Embryonic facial prominence (tissue), 1 donor: ENCODE measurements around the gene GRIK3.

ENCODE experiments used
- DNase-seq: peaks from one replicate; pipeline ENCODE4 v3.0.0-alpha.2; 2016; ENCODE audit errors: extremely low spot score

Gene GRIK3

GRCh38 chr1:36763771-36764170, 270.5 kb downstream of the GRIK3 start:
- DNase-seq, result no peak

GRCh38 chr1:36762174-36762573, 272.1 kb downstream of the GRIK3 start:
- no peak for DNase-seq

GRCh38 chr1:36761113-36761512, 273.2 kb downstream of the GRIK3 start:
- no peak for DNase-seq

GRCh38 chr1:36760081-36760480, 274.2 kb downstream of the GRIK3 start:
- DNase-seq, result no peak

- DNase-seq, result no peak
Measured at GRCh38 chr1:36759355-36759754, 275.0 kb downstream of the GRIK3 start.

- no peak for DNase-seq
Measured at GRCh38 chr1:36755303-36756230, 278.7 kb downstream of the GRIK3 start.

- no peak for DNase-seq
Measured at GRCh38 chr1:36754366-36754765, 279.9 kb downstream of the GRIK3 start.

GRCh38 chr1:36753451-36753850, 280.9 kb downstream of the GRIK3 start:
- no peak for DNase-seq

GRCh38 chr1:36752891-36753361, 281.4 kb downstream of the GRIK3 start:
- DNase-seq, result no peak

GRCh38 chr1:36752431-36752830, 281.9 kb downstream of the GRIK3 start:
- DNase-seq, result no peak

- no peak for DNase-seq
Measured at GRCh38 chr1:36751525-36751924, 282.8 kb downstream of the GRIK3 start.

GRCh38 chr1:36748466-36748865, 285.8 kb downstream of the GRIK3 start:
- no peak for DNase-seq
